PC-3 (cell line): Measurements from ENCODE around the gene LRP1B.

Source experiments
- CTCF ChIP-seq: fragments of 300-600 bp; sonication (generic); conservative IDR thresholded peaks from 2 replicates; pipeline ENCODE4 v1.5.1; 2017; ENCODE audit warnings: antibody characterized with exemption, low read depth, mild to moderate bottlenecking, low read length
- EZH2 ChIP-seq: fragments of 300-600 bp; sonication (generic); IDR thresholded peaks from one replicate; pipeline ENCODE4 v1.6.1; 2017; ENCODE audit warnings: antibody characterized with exemption, mild to moderate bottlenecking, low read length; ENCODE audit not compliant: unreplicated experiment

- TF ChIP-seq CTCF (no peak), EZH2 (no peak)
These were observed 1468.3 kb downstream of the LRP1B start for GRCh38 chr2:140662504-140662903.
